ENCODE results near the gene SPOCK2.

GRCh38 chr10:72025832-72026231 lies 62.5 kb downstream of the SPOCK2 start:
- TF ChIP-seq CTCF (IDR thresholded peaks at IDR 0.05), result no peak
- no peak for TF ChIP-seq POLR2AphosphoS5 (IDR thresholded peaks at IDR 0.05; ENCODE audit: low read depth, low read length)
